Uterus (tissue), 2 donors: ENCODE results near the gene GRIK3.

ENCODE experiments used
- CTCF ChIP-seq, 4 experiments: fragments of 200-600 bp in 2 of 4; fragments of 450-650 bp in 2 of 4; sonication (generic) in 2 of 4; IDR thresholded peaks; one replicate each; pipeline ENCODE4 v1.5.1; 2016 to 2019; ENCODE audit warnings: antibody characterized with exemption in 4 of 4, mild to moderate bottlenecking in 2 of 4, moderate library complexity in 1 of 4
- POLR2A ChIP-seq, 2 donors: fragments of 450-650 bp; IDR thresholded peaks; one replicate each; pipeline ENCODE4 v1.6.1; 2016; ENCODE audit warnings: antibody characterized with exemption in 2 of 2, mild to moderate bottlenecking in 1 of 2, moderate library complexity in 1 of 2

DNA sequence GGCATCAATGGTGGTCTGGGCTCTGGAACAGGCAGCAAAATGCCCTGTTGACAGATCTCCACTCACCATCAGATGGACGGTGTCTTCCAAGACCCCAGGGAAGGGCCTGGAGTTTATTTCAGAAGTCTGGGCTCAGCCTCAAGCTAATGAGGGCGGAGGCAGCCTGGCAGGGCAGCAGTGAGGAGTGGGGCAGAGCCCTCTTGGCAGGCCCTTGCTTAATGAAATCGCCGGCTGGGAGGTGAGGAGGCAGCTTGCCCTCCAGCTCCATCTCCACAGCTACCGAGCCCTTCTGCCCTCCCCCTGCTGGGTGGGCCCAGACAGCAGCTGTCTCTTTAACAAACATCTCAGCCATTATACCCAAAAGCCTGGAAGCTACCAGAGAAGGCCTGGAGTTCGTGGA, 22.0 kb upstream of the GRIK3 start:
- no peak for TF ChIP-seq CTCF (IDR thresholded peaks at IDR 0.05)
- no peak for TF ChIP-seq POLR2A (IDR thresholded peaks at IDR 0.05)
